ENCODE measurements around the gene HGF. TPM values are rescaled to one million over a fixed set of nuclear protein-coding genes. Genes with fewer than 3 reads are reported as not detected.

Gene HGF
- total and polyA plus RNA-seq, 2 of the 8 experiments (the other 6 are each of a cell fraction or from before 2014, with no cell fraction given): 0.05 to 0.60 TPM

DNA sequence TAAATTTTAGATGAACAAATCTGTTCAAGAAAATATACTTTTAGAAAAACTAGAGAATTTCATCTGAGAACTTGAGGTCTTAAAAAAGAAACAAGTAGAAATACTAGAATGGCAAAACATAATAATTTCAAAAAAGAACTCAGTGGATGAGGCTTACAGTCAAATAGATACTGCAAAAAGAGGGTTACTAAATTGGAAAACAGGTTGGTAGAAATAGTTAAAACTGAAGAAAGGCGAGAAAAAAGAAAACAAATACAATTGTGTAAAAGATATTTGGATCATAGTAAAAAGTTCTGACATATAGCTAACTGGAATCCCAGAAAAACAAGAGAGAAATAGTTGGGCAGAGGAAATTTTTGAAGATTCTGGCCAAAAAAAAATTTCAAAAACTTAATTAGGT, 117.6 kb downstream of the HGF start (continued):
- TF ChIP-seq, protein P1, sequence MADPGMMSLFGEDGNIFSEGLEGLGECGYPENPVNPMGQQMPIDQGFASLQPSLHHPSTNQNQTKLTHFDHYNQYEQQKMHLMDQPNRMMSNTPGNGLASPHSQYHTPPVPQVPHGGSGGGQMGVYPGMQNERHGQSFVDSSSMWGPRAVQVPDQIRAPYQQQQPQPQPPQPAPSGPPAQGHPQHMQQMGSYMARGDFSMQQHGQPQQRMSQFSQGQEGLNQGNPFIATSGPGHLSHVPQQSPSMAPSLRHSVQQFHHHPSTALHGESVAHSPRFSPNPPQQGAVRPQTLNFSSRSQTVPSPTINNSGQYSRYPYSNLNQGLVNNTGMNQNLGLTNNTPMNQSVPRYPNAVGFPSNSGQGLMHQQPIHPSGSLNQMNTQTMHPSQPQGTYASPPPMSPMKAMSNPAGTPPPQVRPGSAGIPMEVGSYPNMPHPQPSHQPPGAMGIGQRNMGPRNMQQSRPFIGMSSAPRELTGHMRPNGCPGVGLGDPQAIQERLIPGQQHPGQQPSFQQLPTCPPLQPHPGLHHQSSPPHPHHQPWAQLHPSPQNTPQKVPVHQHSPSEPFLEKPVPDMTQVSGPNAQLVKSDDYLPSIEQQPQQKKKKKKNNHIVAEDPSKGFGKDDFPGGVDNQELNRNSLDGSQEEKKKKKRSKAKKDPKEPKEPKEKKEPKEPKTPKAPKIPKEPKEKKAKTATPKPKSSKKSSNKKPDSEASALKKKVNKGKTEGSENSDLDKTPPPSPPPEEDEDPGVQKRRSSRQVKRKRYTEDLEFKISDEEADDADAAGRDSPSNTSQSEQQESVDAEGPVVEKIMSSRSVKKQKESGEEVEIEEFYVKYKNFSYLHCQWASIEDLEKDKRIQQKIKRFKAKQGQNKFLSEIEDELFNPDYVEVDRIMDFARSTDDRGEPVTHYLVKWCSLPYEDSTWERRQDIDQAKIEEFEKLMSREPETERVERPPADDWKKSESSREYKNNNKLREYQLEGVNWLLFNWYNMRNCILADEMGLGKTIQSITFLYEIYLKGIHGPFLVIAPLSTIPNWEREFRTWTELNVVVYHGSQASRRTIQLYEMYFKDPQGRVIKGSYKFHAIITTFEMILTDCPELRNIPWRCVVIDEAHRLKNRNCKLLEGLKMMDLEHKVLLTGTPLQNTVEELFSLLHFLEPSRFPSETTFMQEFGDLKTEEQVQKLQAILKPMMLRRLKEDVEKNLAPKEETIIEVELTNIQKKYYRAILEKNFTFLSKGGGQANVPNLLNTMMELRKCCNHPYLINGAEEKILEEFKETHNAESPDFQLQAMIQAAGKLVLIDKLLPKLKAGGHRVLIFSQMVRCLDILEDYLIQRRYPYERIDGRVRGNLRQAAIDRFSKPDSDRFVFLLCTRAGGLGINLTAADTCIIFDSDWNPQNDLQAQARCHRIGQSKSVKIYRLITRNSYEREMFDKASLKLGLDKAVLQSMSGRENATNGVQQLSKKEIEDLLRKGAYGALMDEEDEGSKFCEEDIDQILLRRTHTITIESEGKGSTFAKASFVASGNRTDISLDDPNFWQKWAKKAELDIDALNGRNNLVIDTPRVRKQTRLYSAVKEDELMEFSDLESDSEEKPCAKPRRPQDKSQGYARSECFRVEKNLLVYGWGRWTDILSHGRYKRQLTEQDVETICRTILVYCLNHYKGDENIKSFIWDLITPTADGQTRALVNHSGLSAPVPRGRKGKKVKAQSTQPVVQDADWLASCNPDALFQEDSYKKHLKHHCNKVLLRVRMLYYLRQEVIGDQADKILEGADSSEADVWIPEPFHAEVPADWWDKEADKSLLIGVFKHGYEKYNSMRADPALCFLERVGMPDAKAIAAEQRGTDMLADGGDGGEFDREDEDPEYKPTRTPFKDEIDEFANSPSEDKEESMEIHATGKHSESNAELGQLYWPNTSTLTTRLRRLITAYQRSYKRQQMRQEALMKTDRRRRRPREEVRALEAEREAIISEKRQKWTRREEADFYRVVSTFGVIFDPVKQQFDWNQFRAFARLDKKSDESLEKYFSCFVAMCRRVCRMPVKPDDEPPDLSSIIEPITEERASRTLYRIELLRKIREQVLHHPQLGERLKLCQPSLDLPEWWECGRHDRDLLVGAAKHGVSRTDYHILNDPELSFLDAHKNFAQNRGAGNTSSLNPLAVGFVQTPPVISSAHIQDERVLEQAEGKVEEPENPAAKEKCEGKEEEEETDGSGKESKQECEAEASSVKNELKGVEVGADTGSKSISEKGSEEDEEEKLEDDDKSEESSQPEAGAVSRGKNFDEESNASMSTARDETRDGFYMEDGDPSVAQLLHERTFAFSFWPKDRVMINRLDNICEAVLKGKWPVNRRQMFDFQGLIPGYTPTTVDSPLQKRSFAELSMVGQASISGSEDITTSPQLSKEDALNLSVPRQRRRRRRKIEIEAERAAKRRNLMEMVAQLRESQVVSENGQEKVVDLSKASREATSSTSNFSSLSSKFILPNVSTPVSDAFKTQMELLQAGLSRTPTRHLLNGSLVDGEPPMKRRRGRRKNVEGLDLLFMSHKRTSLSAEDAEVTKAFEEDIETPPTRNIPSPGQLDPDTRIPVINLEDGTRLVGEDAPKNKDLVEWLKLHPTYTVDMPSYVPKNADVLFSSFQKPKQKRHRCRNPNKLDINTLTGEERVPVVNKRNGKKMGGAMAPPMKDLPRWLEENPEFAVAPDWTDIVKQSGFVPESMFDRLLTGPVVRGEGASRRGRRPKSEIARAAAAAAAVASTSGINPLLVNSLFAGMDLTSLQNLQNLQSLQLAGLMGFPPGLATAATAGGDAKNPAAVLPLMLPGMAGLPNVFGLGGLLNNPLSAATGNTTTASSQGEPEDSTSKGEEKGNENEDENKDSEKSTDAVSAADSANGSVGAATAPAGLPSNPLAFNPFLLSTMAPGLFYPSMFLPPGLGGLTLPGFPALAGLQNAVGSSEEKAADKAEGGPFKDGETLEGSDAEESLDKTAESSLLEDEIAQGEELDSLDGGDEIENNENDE (IDR thresholded peaks at IDR 0.05; ENCODE audit: insufficient replicate concordance, low read length): no peak
- TF ChIP-seq, protein P2, sequence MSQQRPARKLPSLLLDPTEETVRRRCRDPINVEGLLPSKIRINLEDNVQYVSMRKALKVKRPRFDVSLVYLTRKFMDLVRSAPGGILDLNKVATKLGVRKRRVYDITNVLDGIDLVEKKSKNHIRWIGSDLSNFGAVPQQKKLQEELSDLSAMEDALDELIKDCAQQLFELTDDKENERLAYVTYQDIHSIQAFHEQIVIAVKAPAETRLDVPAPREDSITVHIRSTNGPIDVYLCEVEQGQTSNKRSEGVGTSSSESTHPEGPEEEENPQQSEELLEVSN (IDR thresholded peaks at IDR 0.05): no peak
- TF ChIP-seq TAF7 (optimal IDR thresholded peaks at IDR 0.05; ENCODE audit: borderline replicate concordance, low read depth, low read length) (no peak), SP4 (IDR thresholded peaks at IDR 0.05; ENCODE audit: low read length) (no peak), ASH2L (IDR thresholded peaks at IDR 0.05; ENCODE audit: low read length) (no peak), RNF2 (IDR thresholded peaks at IDR 0.05; ENCODE audit: borderline replicate concordance, low read depth, low read length, missing control alignments, poor library complexity, severe bottlenecking) (no peak), BACH1 (IDR thresholded peaks at IDR 0.05; ENCODE audit: low read length) (no peak)
